Measurements from ENCODE around the gene BCR. TPM values are rescaled to one million over a fixed set of nuclear protein-coding genes. Genes with fewer than 3 reads are reported as not detected.

BCR gene
- total and polyA plus RNA-seq, 2 donors from 2014 or later: 45.0 to 97.7 TPM

DNA sequence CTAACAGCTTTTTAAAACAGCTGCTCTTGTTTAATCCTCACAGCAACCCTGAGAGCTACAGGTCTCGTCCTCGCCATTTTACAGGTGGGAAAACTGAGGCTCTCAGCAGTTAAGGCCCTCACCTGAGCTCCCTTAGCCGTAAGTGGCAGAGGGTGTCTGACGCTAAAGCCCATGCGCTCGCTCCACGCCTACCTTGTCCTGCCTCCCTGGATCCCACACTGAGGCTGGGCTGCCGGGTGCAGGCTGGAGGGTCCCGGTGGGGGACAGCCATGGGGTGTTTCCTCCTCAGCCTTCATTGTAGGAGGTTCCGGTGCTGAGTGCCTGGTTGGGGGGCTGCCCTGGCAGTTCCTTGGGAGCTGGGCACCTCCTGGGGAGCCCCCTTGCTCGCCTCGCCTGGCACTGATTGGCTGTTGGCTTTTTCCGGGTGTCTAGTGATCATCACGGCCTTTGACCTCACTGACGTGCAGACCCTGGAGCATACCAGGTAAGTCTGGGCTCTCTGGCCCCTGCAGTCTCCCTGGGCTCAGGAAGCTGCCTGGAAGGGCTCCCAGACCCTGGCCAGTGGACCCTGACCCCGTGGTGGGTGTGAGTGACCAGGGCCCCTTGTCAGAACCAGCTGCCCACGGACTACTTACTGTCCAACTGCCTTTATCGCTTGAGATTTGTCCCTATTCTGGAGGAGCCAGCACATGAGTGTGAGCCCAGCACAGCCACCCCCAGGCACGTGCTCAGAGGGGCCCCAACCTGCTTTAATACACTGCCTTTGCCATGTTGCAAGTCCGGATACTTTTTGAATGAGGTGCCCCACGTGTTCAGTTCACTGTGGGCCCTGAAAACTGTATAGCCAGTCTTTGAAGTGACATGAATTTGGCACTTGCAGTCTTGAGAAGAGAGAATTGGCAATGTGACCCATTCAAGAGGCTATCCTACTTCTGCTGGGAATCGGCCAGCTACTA is 22.5 kb upstream of the BCR start:
- no peaks in the 10 kb centered on the region for H3K27me3 ChIP-seq (ENCODE audit: control insufficient read depth, insufficient read depth, low read length)
- H3K4me1 ChIP-seq (ENCODE audit: control insufficient read depth in 2 of 3, insufficient read depth in 2 of 3, low read depth in 1 of 3, low read length in 3 of 3): peaks cover 0 to 3% (median 0%) of the 10 kb centered on the region in 3 donors
- TF ChIP-seq, protein P1, sequence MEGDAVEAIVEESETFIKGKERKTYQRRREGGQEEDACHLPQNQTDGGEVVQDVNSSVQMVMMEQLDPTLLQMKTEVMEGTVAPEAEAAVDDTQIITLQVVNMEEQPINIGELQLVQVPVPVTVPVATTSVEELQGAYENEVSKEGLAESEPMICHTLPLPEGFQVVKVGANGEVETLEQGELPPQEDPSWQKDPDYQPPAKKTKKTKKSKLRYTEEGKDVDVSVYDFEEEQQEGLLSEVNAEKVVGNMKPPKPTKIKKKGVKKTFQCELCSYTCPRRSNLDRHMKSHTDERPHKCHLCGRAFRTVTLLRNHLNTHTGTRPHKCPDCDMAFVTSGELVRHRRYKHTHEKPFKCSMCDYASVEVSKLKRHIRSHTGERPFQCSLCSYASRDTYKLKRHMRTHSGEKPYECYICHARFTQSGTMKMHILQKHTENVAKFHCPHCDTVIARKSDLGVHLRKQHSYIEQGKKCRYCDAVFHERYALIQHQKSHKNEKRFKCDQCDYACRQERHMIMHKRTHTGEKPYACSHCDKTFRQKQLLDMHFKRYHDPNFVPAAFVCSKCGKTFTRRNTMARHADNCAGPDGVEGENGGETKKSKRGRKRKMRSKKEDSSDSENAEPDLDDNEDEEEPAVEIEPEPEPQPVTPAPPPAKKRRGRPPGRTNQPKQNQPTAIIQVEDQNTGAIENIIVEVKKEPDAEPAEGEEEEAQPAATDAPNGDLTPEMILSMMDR (IDR thresholded peaks at IDR 0.05; ENCODE audit: borderline replicate concordance, extremely low read depth, insufficient read depth): no peak
- FAIRE-seq (no peak), DNase-seq (no peak)
- no peak overlapping the region for H3K27ac ChIP-seq (ENCODE audit: low read depth in 2 of 2, low read length in 2 of 2)
- H3K9me3 ChIP-seq (ENCODE audit: control insufficient read depth in 2 of 3, insufficient read depth in 1 of 3, low read length in 3 of 3): no peaks in the 10 kb centered on the region
- intact Hi-C loops (cut with DNase I): no loop called here
- H3K4me3 ChIP-seq (ENCODE audit: low read length in 3 of 3): no peak overlapping the region
- H3K9ac ChIP-seq (ENCODE audit: low read length in 3 of 3): no peak overlapping the region
- peaks cover 0 to 11% (median 0%) of the 10 kb centered on the region in 3 donors for H3K36me3 ChIP-seq (ENCODE audit: control insufficient read depth in 2 of 3, insufficient read depth in 3 of 3, low read length in 3 of 3)

DNA sequence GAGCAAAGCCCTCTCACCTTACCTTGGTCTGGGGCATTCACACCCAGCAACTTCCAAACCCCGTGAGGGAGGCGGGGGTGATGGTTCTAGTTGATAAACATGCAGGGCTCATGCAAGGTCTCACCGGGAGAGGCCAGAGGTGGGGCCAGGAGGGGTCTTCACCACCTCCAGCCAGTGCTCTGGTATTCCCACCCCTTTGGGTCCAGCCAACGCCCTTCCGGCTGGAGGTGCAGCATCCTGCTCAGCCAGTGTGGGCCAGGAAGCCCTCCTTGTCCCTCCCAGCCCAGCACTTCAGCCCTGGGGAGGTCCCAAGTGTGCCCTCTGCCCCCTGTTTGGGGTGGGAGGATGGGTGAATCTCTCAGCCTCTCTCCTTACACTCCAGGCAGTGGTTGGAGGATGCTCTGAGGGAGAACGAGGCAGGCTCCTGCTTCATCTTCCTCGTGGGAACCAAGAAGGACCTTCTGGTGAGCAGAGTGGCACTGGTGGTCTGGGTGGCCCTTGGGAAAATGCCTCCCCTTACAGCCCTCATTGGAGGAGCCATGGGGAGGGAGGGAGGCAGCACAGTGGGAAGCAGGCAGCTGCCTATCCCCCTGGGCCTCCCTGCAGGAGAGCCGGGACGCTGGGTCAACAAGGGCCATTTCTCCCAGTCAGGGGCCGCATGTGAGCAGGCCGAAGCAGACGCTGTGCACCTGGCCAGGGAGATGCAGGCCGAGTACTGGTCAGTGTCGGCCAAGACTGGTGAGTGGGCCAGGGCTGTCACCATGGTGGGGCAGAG is 21.6 kb upstream of the BCR start:
- H3K27ac ChIP-seq (ENCODE audit: low read depth in 2 of 2, low read length in 2 of 2): no peak overlapping the region
- no peak for FAIRE-seq

DNA sequence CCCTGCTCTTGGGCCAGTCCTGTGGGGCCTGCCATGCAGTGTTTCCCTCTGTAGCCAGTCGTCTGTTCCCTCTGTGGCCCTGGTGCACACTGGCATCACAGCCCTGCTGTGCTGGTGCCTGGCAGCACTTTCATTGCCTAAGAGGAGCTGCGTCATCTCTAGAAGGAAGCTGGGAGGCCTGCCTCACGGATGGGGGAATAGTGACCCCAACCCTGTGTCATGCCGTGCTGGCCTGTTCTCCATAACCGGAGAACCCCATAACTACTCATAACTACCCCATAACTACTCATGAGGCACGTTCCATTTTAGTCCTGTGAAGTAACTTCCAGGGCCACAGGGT is 21.0 kb upstream of the BCR start:
- H3K4me1 ChIP-seq (ENCODE audit: control insufficient read depth in 2 of 3, insufficient read depth in 2 of 3, low read depth in 1 of 3, low read length in 3 of 3): peaks cover 0 to 3% (median 0%) of the 10 kb centered on the region in 3 donors
- H3K27ac ChIP-seq (ENCODE audit: low read depth in 2 of 2, low read length in 2 of 2): no peak overlapping the region
- intact Hi-C loops (cut with DNase I): no loop called here
- peaks cover 0 to 9% (median 0%) of the 10 kb centered on the region in 3 donors for H3K36me3 ChIP-seq (ENCODE audit: control insufficient read depth in 2 of 3, insufficient read depth in 3 of 3, low read length in 3 of 3)
- TF ChIP-seq, protein P1 (IDR thresholded peaks at IDR 0.05; ENCODE audit: borderline replicate concordance, extremely low read depth, insufficient read depth): no peak
- FAIRE-seq (no peak), DNase-seq (no peak)
- no peak overlapping the region for H3K9ac ChIP-seq (ENCODE audit: low read length in 3 of 3)
- H3K27me3 ChIP-seq (ENCODE audit: control insufficient read depth, insufficient read depth, low read length): no peaks in the 10 kb centered on the region
- no peak overlapping the region for H3K4me3 ChIP-seq (ENCODE audit: low read length in 3 of 3)
- no peaks in the 10 kb centered on the region for H3K9me3 ChIP-seq (ENCODE audit: control insufficient read depth in 2 of 3, insufficient read depth in 1 of 3, low read length in 3 of 3)

More for the DNA sequence above, 21.6 kb upstream of the BCR start:
- H3K4me3 ChIP-seq (ENCODE audit: low read length in 3 of 3): no peak overlapping the region
- intact Hi-C loops (cut with DNase I): no loop called here
- DNase-seq: no peak
- H3K27me3 ChIP-seq (ENCODE audit: control insufficient read depth, insufficient read depth, low read length): no peaks in the 10 kb centered on the region
- peaks cover 0 to 9% (median 0%) of the 10 kb centered on the region in 3 donors for H3K36me3 ChIP-seq (ENCODE audit: control insufficient read depth in 2 of 3, insufficient read depth in 3 of 3, low read length in 3 of 3)
- peaks cover 0 to 3% (median 0%) of the 10 kb centered on the region in 3 donors for H3K4me1 ChIP-seq (ENCODE audit: control insufficient read depth in 2 of 3, insufficient read depth in 2 of 3, low read depth in 1 of 3, low read length in 3 of 3)
- no peak overlapping the region for H3K9ac ChIP-seq (ENCODE audit: low read length in 3 of 3)
- H3K9me3 ChIP-seq (ENCODE audit: control insufficient read depth in 2 of 3, insufficient read depth in 1 of 3, low read length in 3 of 3): no peaks in the 10 kb centered on the region
- TF ChIP-seq, protein P1 (IDR thresholded peaks at IDR 0.05; ENCODE audit: borderline replicate concordance, extremely low read depth, insufficient read depth): no peak
